ENCODE results near the gene KDM5C.

Gene KDM5C

DNA sequence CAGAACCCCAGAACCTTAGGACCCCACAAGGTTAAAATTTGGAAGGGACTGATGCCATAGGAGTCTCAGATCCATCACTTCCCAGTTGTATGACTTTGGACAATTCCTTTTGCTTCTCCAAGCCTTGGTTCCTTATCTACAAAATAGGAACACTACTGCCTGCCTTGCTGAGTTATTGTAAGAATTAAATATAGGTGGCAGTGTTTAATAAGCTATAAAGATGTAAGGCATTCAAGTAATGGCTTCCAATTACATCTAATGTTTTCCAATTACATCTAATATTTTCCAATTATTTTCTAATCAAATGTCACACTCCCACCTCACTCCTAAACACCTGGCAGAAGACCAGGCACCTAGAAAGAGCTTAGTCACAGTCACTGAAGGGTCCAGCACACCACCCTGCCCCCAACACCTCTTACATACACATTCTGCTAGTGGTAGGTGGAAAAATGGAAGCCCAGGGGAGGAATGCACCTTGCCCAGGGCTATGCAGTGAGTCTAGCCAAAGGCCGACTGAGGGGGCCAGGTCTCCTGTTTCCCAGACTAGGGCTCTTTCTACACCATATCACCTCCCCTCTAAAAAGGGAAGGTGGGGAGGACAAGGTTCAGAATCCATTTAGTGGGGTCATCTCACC is 24.5 kb upstream of the KDM5C start:
- DNase-seq, result no peak

DNA sequence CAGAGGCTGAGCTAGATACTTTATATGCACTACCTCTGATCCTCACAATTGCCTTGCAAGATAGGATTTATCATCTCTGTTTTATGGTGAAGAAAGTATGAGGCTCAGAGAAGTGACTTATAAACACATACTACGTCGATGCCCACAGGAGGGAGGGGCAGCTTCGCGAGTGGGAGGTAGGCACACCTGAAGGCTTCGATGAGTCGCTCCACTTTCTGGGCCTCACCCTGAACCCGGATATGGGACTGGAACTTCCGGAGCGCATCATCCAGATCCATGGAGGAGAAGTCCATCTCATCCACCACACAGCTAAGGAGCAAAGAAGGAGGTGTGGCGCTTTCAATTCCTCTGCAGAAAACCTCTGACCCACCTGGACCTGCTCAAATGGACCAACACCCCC is 22.9 kb upstream of the KDM5C start:
- no peak for DNase-seq

DNA sequence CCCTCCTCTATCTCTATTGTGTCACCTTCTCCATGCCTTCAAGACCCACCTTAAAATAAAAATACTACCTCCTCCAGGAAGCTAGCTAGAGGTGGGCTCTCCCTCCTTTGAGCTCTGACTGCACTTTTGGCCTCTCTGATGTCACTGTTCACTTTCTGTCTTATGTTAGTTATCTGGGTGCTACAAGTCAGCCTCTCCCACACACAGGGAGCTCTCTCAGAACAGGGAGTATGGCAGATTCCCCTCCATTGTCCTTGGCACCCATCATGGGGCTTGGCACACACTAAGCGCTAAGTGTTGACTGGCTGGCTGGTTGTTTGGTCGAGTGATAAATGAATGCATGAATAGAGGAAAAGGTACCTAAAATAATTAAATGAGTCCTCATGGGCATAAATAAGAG is 21.2 kb upstream of the KDM5C start:
- no peak for DNase-seq

GRCh38 chrX:53244610-53245009 is 19.6 kb upstream of the KDM5C start:
- no peak for DNase-seq

DNA sequence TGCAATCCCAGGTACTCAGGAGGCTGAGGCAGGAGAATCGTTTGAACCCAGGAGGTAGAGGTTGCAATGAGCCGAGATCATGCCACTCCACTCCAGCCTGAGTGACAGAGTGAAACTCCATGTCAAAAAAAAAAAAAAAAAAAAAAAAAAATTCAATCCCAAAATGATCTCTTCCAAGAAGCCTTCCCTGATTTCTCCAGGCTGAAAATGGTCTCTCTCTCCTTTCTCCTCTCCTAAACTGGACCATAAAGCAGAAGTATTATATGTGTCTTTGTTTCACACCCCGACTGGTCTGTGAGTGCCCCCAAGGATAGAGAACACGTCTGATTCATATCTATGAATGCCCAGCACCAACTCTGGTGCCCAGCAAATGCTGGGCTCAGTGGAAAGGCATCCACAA is 17.3 kb upstream of the KDM5C start:
- no peak for DNase-seq

DNA sequence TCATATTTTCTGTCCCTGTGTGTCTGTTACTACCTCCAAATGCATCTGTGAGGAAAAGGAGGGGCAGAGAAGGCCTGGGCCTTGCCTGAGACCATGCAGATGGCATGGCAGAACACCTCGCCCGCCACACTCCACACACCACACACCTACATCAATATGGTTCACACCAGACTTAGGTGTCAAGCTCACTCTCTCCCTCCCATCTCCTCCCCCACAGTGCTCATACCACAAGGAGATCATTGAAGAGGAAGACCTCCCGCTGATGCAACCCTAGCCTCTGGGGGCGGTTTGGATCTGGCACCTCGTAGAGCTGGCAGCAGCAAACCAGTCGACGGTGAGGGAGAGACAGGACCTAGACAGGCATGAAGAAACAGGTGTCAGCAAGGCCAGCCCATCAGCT is 16.6 kb upstream of the KDM5C start:
- no peak for DNase-seq

GRCh38 chrX:53239474-53239873 is 14.5 kb upstream of the KDM5C start:
- DNase-seq, result peak; percentile 86

DNA sequence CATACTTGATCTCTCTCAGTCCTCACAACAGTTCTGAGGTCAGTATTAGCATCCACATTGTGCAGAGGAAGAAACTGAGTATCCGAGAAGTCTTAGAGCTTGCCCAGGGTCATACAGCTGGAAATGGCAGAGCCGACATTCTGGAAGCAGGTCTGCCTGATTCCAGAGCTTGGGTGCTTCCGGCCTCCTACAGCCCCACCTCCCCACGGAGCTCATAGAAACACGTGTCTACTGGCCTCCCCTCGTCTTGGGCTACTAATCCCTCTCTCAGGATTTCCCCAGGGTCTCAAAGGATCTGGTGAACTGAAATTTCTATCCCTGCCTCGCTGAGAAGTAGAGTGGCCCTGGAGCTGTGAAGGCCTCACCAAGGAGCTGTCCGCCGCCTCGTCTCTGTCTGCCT is 12.0 kb upstream of the KDM5C start:
- no peak for DNase-seq

- no peak for DNase-seq
Observed at GRCh38 chrX:53236025-53236679, 11.1 kb upstream of the KDM5C start.

DNA sequence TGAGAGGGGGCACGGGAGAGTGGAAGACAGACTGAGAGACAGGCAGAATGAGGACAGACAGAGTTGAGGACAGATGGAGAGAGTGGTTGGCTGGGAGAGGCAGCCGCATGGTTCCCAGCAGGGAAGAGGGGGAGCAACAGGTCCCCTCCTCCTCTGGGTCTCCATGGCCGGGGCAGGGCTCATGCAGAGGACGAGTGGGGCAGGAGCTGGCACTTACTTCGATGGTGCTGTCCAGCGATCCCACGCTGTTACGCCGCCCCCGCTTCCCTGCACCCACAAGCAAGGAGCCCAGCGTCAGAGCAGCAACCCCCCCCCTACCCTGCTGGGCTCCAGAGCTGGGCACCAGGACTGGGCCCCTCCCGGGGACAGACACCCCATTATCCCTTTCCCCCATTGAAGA is 10.6 kb upstream of the KDM5C start:
- no peak for DNase-seq

DNA sequence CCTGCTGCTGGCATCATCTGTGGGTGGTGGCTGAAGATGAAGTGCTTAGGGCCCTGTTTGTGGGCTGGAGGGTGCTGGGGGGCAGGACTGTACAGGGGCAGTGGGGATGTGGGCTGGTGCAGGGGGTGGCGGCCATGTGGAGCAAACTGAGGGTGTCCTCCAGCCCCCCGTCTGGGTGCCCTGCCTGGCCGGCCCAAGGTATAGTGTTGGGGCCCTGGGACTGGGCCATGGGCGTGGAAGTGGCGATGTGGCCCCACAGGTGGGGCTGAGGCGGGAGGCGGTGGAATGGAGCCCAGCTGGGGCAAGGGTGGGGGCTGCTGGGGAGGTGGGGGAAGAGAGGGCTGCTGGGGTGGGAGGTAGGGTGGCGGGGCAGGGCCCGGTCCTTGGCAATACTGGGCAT is 9.5 kb upstream of the KDM5C start:
- DNase-seq, result no peak

DNA sequence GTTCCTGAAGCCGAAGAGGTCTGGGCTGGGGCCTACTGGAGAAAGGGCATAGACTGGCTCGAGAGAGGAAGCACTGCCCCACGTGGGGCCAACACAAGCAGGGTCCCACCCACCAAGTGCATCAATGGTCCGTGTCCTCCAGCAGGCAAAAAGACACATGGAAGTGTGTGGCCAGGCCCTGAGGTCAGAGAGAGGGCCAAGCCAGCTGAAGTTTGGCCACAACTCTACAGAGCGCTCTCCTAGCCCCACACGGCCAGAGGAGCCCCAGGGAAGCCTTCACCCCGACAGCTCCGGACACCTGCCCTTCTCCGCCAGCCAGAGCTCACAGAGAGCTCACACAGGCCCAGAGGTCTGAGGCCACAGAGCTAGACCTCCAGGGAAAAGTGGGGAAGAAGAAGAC is 8.5 kb upstream of the KDM5C start:
- no peak for DNase-seq

DNA sequence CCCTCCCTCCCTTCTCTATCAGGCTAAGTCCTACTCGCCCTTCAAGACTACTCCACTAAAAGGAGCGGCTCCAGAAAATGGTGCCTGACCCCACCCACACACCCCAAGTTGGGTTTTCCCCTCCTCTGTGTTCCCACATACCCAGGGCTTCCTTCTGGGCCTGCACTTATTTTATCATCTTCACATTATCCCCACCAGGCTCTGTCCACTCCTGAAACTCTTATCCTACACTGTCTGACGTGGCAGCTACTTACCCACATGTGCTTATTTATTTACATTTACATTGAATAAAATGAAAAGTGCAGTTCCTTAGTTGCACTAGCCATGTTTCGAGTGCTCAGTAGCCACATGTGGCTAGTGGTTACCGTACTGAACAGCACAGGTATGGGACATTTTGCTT is 5.1 kb upstream of the KDM5C start:
- DNase-seq, result no peak

DNA sequence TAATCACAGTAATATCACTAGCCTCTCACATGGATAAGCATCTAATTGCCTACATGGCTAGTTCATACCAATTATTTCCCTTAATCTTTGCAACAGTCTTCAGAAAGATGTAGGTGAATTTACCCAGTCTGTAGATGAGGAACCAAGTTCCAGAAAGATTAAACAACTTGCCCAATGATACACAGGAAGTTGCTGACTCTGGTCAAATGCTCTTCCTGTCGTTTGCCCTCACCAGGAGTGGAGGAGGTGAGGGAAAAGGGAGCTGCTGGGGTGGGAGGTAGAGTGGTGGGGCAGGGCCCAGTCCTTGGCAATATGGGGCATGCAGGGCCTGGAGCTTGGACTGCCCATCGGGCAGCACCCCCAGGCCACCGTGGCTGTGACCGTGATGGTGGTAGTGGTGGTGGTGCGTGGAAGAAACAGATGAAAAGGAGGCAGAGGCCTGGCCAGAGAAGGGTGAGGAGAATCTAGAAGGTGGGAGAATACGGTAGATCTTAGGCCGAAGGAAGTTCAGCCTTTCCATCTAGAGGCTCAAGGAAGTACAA is 2.3 kb upstream of the KDM5C start:
- no peak for DNase-seq

GRCh38 chrX:53223955-53224859 is 800 bp downstream of the KDM5C start:
- DNase-seq, result no peak

DNA sequence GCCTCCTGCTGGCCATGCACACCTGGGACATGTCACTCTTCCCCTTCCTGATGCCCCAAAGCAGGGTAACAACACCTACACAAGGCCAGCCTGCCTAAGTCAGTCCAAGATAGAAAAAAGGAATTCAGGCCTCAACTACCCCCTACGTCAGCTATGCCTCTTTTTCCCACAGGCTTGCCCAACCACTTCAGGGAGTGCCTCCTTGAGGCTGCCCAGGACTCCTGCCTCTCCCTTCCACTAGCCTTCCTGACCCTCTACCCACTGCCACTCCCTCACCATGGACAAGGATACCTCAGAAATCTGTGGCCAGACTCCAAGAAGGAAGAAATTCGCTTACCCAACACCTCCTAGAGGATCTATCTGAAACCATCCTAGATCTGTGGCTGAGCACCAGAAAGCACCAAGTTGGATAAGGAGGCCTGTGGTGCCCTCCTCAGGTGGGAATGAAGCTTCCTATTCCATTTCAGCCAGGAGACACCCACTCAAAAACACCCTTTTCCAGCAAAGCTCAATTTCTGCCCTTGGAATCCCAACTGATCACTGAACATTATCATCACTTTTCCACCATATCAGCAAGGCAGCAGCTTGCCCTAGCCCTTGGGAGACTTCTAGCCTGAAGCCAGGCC is 1.8 kb downstream of the KDM5C start:
- no peak for DNase-seq

DNA sequence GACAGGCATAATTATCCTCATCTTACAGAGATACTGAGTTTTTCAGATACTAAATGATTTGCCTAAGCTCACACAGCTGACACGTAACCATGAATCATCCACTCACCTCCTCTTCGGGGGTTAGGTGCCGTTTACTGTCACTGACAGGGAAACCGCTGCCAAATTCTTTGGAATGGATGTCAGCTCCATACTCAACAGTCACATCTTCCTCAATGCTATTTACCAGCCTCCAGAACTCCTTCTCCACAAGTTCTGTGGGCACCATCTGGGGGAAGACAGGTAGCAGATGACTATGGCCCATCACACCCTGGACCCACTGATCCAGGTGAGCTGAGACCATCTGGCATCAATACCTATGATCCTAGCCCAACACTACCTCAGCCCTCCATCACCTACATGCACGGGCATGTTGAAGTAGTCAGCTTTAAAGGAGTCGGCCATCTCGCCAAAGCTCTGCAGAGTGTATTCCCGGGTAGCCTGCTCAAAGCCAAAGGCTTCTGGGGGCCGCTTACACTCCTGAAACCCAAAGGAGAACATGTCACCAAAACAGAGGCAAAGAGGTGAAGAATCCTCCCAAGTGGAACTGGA is 13.5 kb downstream of the KDM5C start:
- DNase-seq, result no peak

GRCh38 chrX:53196678-53197077 is 28.3 kb downstream of the KDM5C start:
- no peak for DNase-seq

DNA sequence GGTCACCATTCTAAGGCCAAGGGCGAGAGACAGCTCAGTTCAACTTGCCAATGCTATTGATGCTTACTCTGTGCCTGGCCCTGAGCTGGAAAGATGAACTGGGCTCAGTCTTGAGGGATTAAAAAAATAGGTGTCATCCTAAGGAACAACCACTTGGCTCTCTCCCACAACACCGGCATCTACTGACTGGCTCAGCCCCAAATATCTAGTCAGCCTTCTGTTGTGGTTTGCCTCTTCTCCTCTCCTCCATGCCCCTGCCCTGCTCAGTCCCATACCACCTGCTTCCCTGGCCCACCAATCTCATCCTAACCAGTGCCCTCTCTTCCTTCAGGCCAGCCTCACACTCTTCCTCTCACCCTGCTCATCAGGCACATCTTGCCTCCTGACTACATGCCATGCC is 29.6 kb downstream of the KDM5C start:
- DNase-seq, result no peak

DNA sequence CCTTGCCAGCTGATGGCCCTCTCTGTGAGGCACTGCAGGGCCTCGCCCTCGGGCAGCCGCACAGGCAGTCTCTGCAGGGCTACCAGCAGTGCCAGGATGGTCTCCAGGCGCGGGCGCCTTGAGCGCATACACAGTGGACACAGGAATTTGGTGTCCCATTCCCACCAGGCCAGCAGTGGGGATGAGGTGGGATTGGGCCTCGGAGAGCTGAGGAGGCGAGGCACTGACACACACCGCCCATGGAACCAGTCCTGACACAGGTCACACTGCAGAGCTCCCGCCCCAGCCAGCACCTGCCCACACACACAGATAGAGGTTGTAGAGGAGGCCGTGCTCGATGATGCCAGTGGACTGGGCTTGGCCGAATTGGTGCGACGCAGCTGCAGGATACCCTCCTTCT is 30.7 kb downstream of the KDM5C start:
- no peak for DNase-seq

DNA sequence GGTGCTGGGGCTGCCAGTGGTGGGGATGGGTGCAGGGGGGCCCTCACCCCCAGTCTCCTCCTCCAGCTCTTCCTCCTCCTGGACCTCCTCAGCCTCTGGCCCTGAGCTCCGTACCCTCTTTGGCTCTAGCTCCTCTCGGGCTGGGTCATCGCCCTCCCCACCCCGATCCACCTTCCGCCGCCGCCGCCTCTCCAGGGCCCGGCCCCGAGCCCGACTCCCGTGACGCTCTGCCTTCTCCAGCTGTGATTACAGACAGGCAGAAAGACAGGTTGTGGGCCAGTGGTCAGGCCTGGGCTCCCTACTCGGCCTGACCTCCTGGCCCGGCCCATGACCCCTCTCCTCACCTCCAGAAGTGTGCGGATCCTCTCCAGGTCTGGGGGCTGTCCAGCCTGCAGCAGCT is 31.9 kb downstream of the KDM5C start:
- DNase-seq, result no peak

DNA sequence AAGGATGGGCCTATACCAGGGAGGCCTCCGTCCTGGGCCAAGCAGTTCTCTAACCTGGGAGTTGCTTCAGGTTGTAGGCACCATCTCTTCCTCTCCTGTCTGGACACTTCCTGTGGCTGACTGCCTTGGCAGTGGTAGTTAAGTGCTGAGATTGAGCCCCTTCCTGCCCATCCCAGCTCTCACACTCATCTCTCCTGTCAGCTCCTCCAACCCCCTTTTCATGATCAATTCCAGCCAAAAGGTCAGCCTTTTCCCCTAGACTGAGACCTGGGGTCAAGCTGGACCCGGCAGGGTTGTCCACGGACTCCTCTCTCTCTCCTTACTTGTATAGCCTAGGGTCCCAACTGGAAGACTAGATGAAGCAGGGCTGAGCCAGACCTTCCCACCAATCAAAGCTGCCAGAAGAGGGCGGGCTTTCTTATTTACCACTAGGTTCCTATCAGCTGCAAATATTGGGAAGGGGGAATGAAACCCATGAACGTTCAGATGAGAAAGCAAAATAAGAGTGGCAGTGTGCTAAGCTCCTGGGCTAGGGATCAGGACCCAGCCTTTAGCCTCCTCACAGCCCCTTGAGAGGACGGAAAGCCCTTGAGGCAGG is 34.5 kb downstream of the KDM5C start:
- DNase-seq, result no peak

- no peak for DNase-seq
Observed at GRCh38 chrX:53188763-53189162, 36.2 kb downstream of the KDM5C start.

Data from activated CD8-positive, alpha-beta memory T cell treated with anti-CD3 and anti-CD28 coated beads for 24 hours (primary cell).